ENCODE data around the gene COQ8B.

GRCh38 chr19:40661616-40662015, 55.1 kb downstream of the COQ8B start:
- TF ChIP-seq CTCF (IDR thresholded peaks at IDR 0.05; ENCODE audit: low read length), result no peak
- TF ChIP-seq EZH2 (IDR thresholded peaks at IDR 0.05; ENCODE audit: borderline replicate concordance, low read length), result no peak

Measured in OCI-LY1 (cell line).